ENCODE measurements around the gene DAPK1. TPM values are rescaled to one million over a fixed set of nuclear protein-coding genes. Genes with fewer than 3 reads are reported as not detected.

DAPK1 gene
- total and polyA plus RNA-seq, 2 donors (not counting 3 experiments of a cell fraction or from before 2014, with no cell fraction given): 58.9 to 119 TPM

- peaks cover 12% of the 10 kb centered on the region for H3K4me1 ChIP-seq (ENCODE audit: control insufficient read depth, extremely low read depth, insufficient read depth, low read length)
- H3K9ac ChIP-seq (replicated peaks; ENCODE audit: extremely low read depth, insufficient read depth, low read length): no peak overlapping the region
- no peak overlapping the region for H3K4me3 ChIP-seq (replicated peaks in 1 of 3; ENCODE audit: insufficient read depth in 1 of 3, low read depth in 1 of 3, low read length in 3 of 3)
- no peaks in the 10 kb centered on the region for H3K27me3 ChIP-seq (ENCODE audit: control insufficient read depth in 2 of 2, insufficient read depth in 2 of 2, low read length in 2 of 2)
- H3K27ac ChIP-seq (ENCODE audit: insufficient read depth, low read depth, low read length): no peak overlapping the region
- DNase-seq (ENCODE audit: low read depth, low spot score) (no peak), FAIRE-seq (no peak)
- dilution Hi-C loops (cut with MboI; ENCODE audit: extremely low pct_ligation_motif_present, low sequenced_read_pairs): no loop called here
- no peak overlapping the region for H2AFZ ChIP-seq (ENCODE audit: low read depth, low read length)
- H3K9me3 ChIP-seq (replicated peaks; ENCODE audit: control insufficient read depth, insufficient read depth, low read length): no peaks in the 10 kb centered on the region
- H3K9me1 ChIP-seq (replicated peaks; ENCODE audit: control insufficient read depth, extremely low read depth, insufficient read depth, low read length): no peaks in the 10 kb centered on the region
- CTCF ChIA-PET: interaction anchor here (0.7 kb wide), 1 partner anchor 63 kb away, joined by 3 read pairs; no protein-coding TSS in a partner anchor
- no peaks in the 10 kb centered on the region for H3K36me3 ChIP-seq (ENCODE audit: control insufficient read depth in 2 of 2, extremely low read depth in 1 of 2, insufficient read depth in 2 of 2, low read length in 2 of 2)
- H4K20me1 ChIP-seq (replicated peaks; ENCODE audit: control insufficient read depth, extremely low read depth, insufficient read depth, low read length): no peaks in the 10 kb centered on the region
- no TSS peak for BruUV-seq (replicated peaks)
- H3K4me2 ChIP-seq (ENCODE audit: insufficient read depth, low read length): no peak overlapping the region
- no peak for TF ChIP-seq MAX (IDR thresholded peaks at IDR 0.05; ENCODE audit: insufficient read depth, insufficient read length)
- TF ChIP-seq, protein P1, sequence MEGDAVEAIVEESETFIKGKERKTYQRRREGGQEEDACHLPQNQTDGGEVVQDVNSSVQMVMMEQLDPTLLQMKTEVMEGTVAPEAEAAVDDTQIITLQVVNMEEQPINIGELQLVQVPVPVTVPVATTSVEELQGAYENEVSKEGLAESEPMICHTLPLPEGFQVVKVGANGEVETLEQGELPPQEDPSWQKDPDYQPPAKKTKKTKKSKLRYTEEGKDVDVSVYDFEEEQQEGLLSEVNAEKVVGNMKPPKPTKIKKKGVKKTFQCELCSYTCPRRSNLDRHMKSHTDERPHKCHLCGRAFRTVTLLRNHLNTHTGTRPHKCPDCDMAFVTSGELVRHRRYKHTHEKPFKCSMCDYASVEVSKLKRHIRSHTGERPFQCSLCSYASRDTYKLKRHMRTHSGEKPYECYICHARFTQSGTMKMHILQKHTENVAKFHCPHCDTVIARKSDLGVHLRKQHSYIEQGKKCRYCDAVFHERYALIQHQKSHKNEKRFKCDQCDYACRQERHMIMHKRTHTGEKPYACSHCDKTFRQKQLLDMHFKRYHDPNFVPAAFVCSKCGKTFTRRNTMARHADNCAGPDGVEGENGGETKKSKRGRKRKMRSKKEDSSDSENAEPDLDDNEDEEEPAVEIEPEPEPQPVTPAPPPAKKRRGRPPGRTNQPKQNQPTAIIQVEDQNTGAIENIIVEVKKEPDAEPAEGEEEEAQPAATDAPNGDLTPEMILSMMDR (IDR thresholded peaks at IDR 0.05; ENCODE audit: extremely low read depth in 1 of 2, insufficient read depth in 1 of 2, low read depth in 1 of 2, low read length in 2 of 2): no peak
- TF ChIP-seq EZH2 (IDR thresholded peaks at IDR 0.05; ENCODE audit: borderline replicate concordance, low read depth, low read length, severe bottlenecking): no peak
- H3K79me2 ChIP-seq (ENCODE audit: control insufficient read depth, insufficient read depth, low read length): no peaks in the 10 kb centered on the region
- POLR2A ChIA-PET: no interaction called here
- intact Hi-C loops (cut with micrococcal nuclease): no loop called here
These were observed 96.5 kb downstream of the DAPK1 start for GRCh38 chr9:87594194-87594593.

- no peak overlapping the region for H2AFZ ChIP-seq (ENCODE audit: low read depth, low read length)
- FAIRE-seq (no peak), DNase-seq (ENCODE audit: low read depth, low spot score) (no peak)
- no peaks in the 10 kb centered on the region for H3K9me3 ChIP-seq (replicated peaks; ENCODE audit: control insufficient read depth, insufficient read depth, low read length)
- CTCF ChIA-PET: no interaction called here
- no peaks in the 10 kb centered on the region for H4K20me1 ChIP-seq (replicated peaks; ENCODE audit: control insufficient read depth, extremely low read depth, insufficient read depth, low read length)
- intact Hi-C loops (cut with micrococcal nuclease) (no loop called here), dilution Hi-C loops (cut with MboI; ENCODE audit: extremely low pct_ligation_motif_present, low sequenced_read_pairs) (no loop called here)
- POLR2A ChIA-PET: no interaction called here
- H3K4me3 ChIP-seq (replicated peaks in 1 of 3; ENCODE audit: insufficient read depth in 1 of 3, low read depth in 1 of 3, low read length in 3 of 3): no peak overlapping the region
- H3K27ac ChIP-seq (ENCODE audit: insufficient read depth, low read depth, low read length): no peak overlapping the region
- H3K9ac ChIP-seq (replicated peaks; ENCODE audit: extremely low read depth, insufficient read depth, low read length): no peak overlapping the region
- TF ChIP-seq GATA2 (IDR thresholded peaks at IDR 0.05; ENCODE audit: insufficient read depth, insufficient read length, low read depth, low read length) (no peak), MYC (IDR thresholded peaks at IDR 0.05; ENCODE audit: low read depth, low read length) (no peak), POLR2A (IDR thresholded peaks at IDR 0.05; ENCODE audit: low read depth, low read length) (no peak), JUN (IDR thresholded peaks at IDR 0.05; ENCODE audit: borderline replicate concordance, insufficient read depth, insufficient read length, low read depth) (no peak), POLR2AphosphoS5 (IDR thresholded peaks at IDR 0.05; ENCODE audit: insufficient read depth, low read depth, low read length) (no peak), MAX (IDR thresholded peaks at IDR 0.05; ENCODE audit: insufficient read depth, insufficient read length) (no peak), FOS (IDR thresholded peaks at IDR 0.05; ENCODE audit: borderline replicate concordance, insufficient read depth, low read length) (no peak), EZH2 (IDR thresholded peaks at IDR 0.05; ENCODE audit: borderline replicate concordance, low read depth, low read length, severe bottlenecking) (no peak)
- TF ChIP-seq, protein P1 (IDR thresholded peaks at IDR 0.05; ENCODE audit: extremely low read depth in 1 of 2, insufficient read depth in 1 of 2, low read depth in 1 of 2, low read length in 2 of 2): no peak
- H3K4me2 ChIP-seq (ENCODE audit: insufficient read depth, low read length): no peak overlapping the region
- no TSS peak for BruUV-seq (replicated peaks)
- H3K79me2 ChIP-seq (ENCODE audit: control insufficient read depth, insufficient read depth, low read length): no peaks in the 10 kb centered on the region
- H3K9me1 ChIP-seq (replicated peaks; ENCODE audit: control insufficient read depth, extremely low read depth, insufficient read depth, low read length): no peaks in the 10 kb centered on the region
- H3K4me1 ChIP-seq (ENCODE audit: control insufficient read depth, extremely low read depth, insufficient read depth, low read length): peaks cover 14% of the 10 kb centered on the region
- H3K27me3 ChIP-seq (ENCODE audit: control insufficient read depth in 2 of 2, insufficient read depth in 2 of 2, low read length in 2 of 2): no peaks in the 10 kb centered on the region
- no peaks in the 10 kb centered on the region for H3K36me3 ChIP-seq (ENCODE audit: control insufficient read depth in 2 of 2, extremely low read depth in 1 of 2, insufficient read depth in 2 of 2, low read length in 2 of 2)
These were observed 97.0 kb downstream of the DAPK1 start for GRCh38 chr9:87594662-87595061.
